K562 (cell line): ENCODE data around the gene POLR2L. TPM values are rescaled to one million over a fixed set of nuclear protein-coding genes. Genes with fewer than 3 reads are reported as not detected.

Experiments
- ATF1 ChIP-seq, 2 experiments: fragments of 450-650 bp in 1 of 2; IDR thresholded peaks; 2 replicates each; pipeline ENCODE4 v1.6.1; 2016; ENCODE audit warnings: missing compliant biosample characterization in 1 of 2, missing genetic modification characterization in 1 of 2
- CCNT2 ChIP-seq: IDR thresholded peaks from 2 replicates; pipeline ENCODE4 v1.6.1; 2011; ENCODE audit warnings: borderline replicate concordance, low read depth, mild to moderate bottlenecking, moderate library complexity, mixed read lengths, low read length; ENCODE audit not compliant: insufficient read length; ENCODE audit errors: extremely low read depth
- CEBPZ ChIP-seq: fragments of 150-350 bp; IDR thresholded peaks from 2 replicates; pipeline ENCODE4 v1.6.1; 2014; ENCODE audit warnings: low read depth, mild to moderate bottlenecking, low read length, borderline replicate concordance
- DEAF1 ChIP-seq: fragments of 450-650 bp; formaldehyde crosslinking; IDR thresholded peaks from 2 replicates; pipeline ENCODE4 v1.4.0; 2020; ENCODE audit warnings: mild to moderate bottlenecking, moderate library complexity
- FOXP4 ChIP-seq: sonication (generic); formaldehyde crosslinking; IDR thresholded peaks from 2 replicates; pipeline ENCODE4 v1.8.0; 2022; ENCODE audit warnings: mild to moderate bottlenecking, missing genetic modification reagents, borderline replicate concordance
- GATAD2A ChIP-seq: fragments of 450-650 bp; IDR thresholded peaks from 2 replicates; pipeline ENCODE4 v1.6.1; 2017
- MTA2 ChIP-seq: fragments of 450-650 bp; IDR thresholded peaks from 2 replicates; pipeline ENCODE4 v1.6.1; 2016; ENCODE audit warnings: low read depth
- NR0B1 ChIP-seq: fragments of 450-650 bp; IDR thresholded peaks from one replicate; pipeline ENCODE4 v1.6.1; 2018; ENCODE audit warnings: mild to moderate bottlenecking, moderate library complexity; ENCODE audit not compliant: partially characterized antibody
- ZBTB11 ChIP-seq, 3 experiments: fragments of 200-800 bp in 1 of 3; fragments of 250-450 bp in 1 of 3; fragments of 450-650 bp in 1 of 3; sonication (Bioruptor Pico) in 1 of 3; sonication (Bioruptor generic) in 1 of 3; formaldehyde crosslinking in 1 of 3; IDR thresholded peaks; 2 replicates each; pipeline versions ENCODE4 v1.6.1 to v1.8.0; 2016 to 2022; ENCODE audit warnings: mild to moderate bottlenecking in 2 of 3, missing genetic modification characterization in 2 of 3, missing compliant biosample characterization in 1 of 3, moderate library complexity in 1 of 3
- ZFX ChIP-seq: sonication (generic); formaldehyde crosslinking; IDR thresholded peaks from 2 replicates; pipeline ENCODE4 v1.8.0; 2022; ENCODE audit warnings: mild to moderate bottlenecking, missing genetic modification reagents, moderate library complexity
- ZNF274 ChIP-seq: IDR thresholded peaks from 2 replicates; pipeline ENCODE4 v1.6.1; 2011; ENCODE audit warnings: low read depth, mild to moderate bottlenecking, low read length, moderate library complexity, borderline replicate concordance
- ZSCAN29 ChIP-seq: fragments of 450-650 bp; IDR thresholded peaks from 2 replicates; pipeline ENCODE4 v1.6.1; 2017
- polyA plus RNA-seq, 8 experiments: library from polyadenylated mRNA; depleted of rRNA in 4 of 8; stranded (reverse) in 5 of 8; unstranded in 3 of 8; fragments of >200 nt; fragmentation: Nextera tagmentation in 2 of 8; fragmentation: Illumina TruSeq in 1 of 8; extraction: Ambion mirVana in 2 of 8; extraction: Trizol in 1 of 8; gene quantifications; 2 replicates each; pipeline versions ENCODE4 v1.2.1 to v1.2.3, GENCODE V29; 2011 to 2014; ENCODE audit warnings: inconsistent platforms in 1 of 8, missing spikeins in 1 of 8
- total RNA-seq, 7 experiments: library from RNA; depleted of rRNA in 6 of 7; stranded (reverse); fragments of >200 nt in 6 of 7; fragmentation: Illumina TruSeq in 2 of 7; extraction: Trizol in 2 of 7; gene quantifications; 2 replicates each; pipeline versions ENCODE4 v1.2.1 to v1.2.3, GENCODE V29; 2011 to 2021; ENCODE audit warnings: low replicate concordance in 1 of 7

POLR2L gene
- total and polyA plus RNA-seq, 9 of the 15 experiments (the other 6 are each of a cell fraction or from before 2014, with no cell fraction given): 38.3 to 688 (median 108) TPM

GRCh38 chr11:833114-833791 is 9.1 kb downstream of the POLR2L start (continued):
- peak; percentile 14 for TF ChIP-seq CCNT2
- peak; percentile 25; the same call in 1 of the 2 replicates for TF ChIP-seq FOXP4 (CRISPR knock-in tag)
- peak; percentile 73 for TF ChIP-seq ZFX (CRISPR knock-in tag)
- TF ChIP-seq MTA2: no peak
- TF ChIP-seq ATF1 (CRISPR knock-in tag; IDR thresholded peaks at IDR 0.05): no peak
- 0 out of 2 replicates have a peak, but pooled peaks have one; percentile 24 for TF ChIP-seq ATF1 (tag; IDR thresholded peaks at IDR 0.05)
- TF ChIP-seq DEAF1 (CRISPR knock-in tag): no peak
- peak in 1 of 3 experiments; percentile 77; a peak in 2 of 6 replicates for TF ChIP-seq ZBTB11 (CRISPR knock-in tag; IDR thresholded peaks at IDR 0.05)
- no peak for TF ChIP-seq CEBPZ
- TF ChIP-seq ZNF274: no peak
- peak; percentile 43; the same call in 1 of the 2 replicates for TF ChIP-seq GATAD2A
- TF ChIP-seq ZSCAN29: no peak
- TF ChIP-seq NR0B1: no peak
